Transverse colon (tissue), 4 donors: Measurements from ENCODE around the gene LRP5. TPM values are rescaled to one million over a fixed set of nuclear protein-coding genes. Genes with fewer than 3 reads are reported as not detected.
A peak's percentile ranks its signal among the peaks of the same experiment; 100 is the strongest.

ENCODE experiments used
- DNase-seq: peaks from one replicate; pipeline ENCODE4 v3.0.0-alpha.2; 2019
- H3K27ac ChIP-seq, 4 donors: fragments of 200-600 bp; sonication (generic); 2 replicates each; pipeline ENCODE4 v1.5.1; 2016 to 2018; ENCODE audit warnings: inconsistent platforms in 4 of 4
- H3K27me3 ChIP-seq: fragments of 200-600 bp; sonication (generic); 2 replicates; pipeline ENCODE4 v1.5.1; 2017; ENCODE audit warnings: inconsistent platforms
- H3K36me3 ChIP-seq, 4 donors: fragments of 200-600 bp; sonication (generic); 2 replicates each; pipeline ENCODE4 v1.5.1; 2017 to 2019; ENCODE audit warnings: inconsistent platforms in 4 of 4
- H3K4me1 ChIP-seq, 4 donors: fragments of 200-600 bp; sonication (generic); 2 replicates each; pipeline ENCODE4 v1.5.1; 2017 to 2020; ENCODE audit warnings: inconsistent platforms in 4 of 4
- H3K4me3 ChIP-seq, 4 donors: fragments of 200-600 bp; sonication (generic); 1 replicate in 1 of 4; 2 replicates in 3 of 4; pipeline versions ENCODE4 v1.5.1 to v1.6.1; 2017 to 2019; ENCODE audit warnings: inconsistent platforms in 4 of 4
- H3K9me3 ChIP-seq, 2 donors: fragments of 200-600 bp; sonication (generic); 2 replicates each; pipeline ENCODE4 v1.5.1; 2017 to 2019; ENCODE audit warnings: inconsistent platforms in 2 of 2
- EP300 ChIP-seq: sonication (generic); formaldehyde crosslinking; IDR thresholded peaks from one replicate; pipeline ENCODE4 v1.6.1; 2017; ENCODE audit warnings: antibody characterized with exemption, low read depth
- POLR2A ChIP-seq: fragments of 450-650 bp; IDR thresholded peaks from one replicate; pipeline ENCODE4 v1.6.1; 2016; ENCODE audit warnings: antibody characterized with exemption, mild to moderate bottlenecking, moderate library complexity
- POLR2AphosphoS5 ChIP-seq, 3 donors: sonication (generic); formaldehyde crosslinking; IDR thresholded peaks; one replicate each; pipeline ENCODE4 v1.6.1; 2016; ENCODE audit warnings: antibody characterized with exemption in 3 of 3
- WGBS, 2 donors: methylation state at CpG; one replicate each; pipeline ENCODE4 v1.1.5; 2018; ENCODE audit warnings: low coverage in 1 of 2; 5-methylcytosine and 5-hydroxymethylcytosine counted together
- in situ Hi-C, 4 donors: fragments of 200-750 bp; cut with MboI; loops; one replicate each; pipeline versions ENCODE4 v1.15.0 to v1.15.1; 2017; ENCODE audit warnings: low sequenced_read_pairs in 3 of 4, low pct_ligation_motif_present in 1 of 4, low pct_unique_long_range_greater_than_20kb in 1 of 4
- intact Hi-C: fragments of 100-400 bp; cut with DNase I; formaldehyde crosslinking; loops from one replicate; pipeline ENCODE4 v1.15.1; 2023; ENCODE audit warnings: low total_unique reads
- total RNA-seq, 4 donors: library from RNA; depleted of rRNA; stranded (reverse); fragments of >200 nt; gene quantifications; one replicate each; pipeline ENCODE4 v1.1.0, GENCODE V29; 2016
- TF ChIP-seq, protein P1 (sequence below), 5 experiments: fragments of 200-600 bp in 3 of 5; fragments of 450-650 bp in 2 of 5; sonication (generic) in 3 of 5; IDR thresholded peaks; 1 replicate in 2 of 5; 2 replicates in 3 of 5; pipeline ENCODE4 v1.5.1; 2016 to 2017; ENCODE audit warnings: antibody characterized with exemption in 5 of 5, inconsistent platforms in 3 of 5, mild to moderate bottlenecking in 2 of 5, moderate library complexity in 1 of 5

Gene LRP5
- total RNA-seq, 4 donors from 2014 or later = 72.6 to 138 (median 82.3) TPM

DNA sequence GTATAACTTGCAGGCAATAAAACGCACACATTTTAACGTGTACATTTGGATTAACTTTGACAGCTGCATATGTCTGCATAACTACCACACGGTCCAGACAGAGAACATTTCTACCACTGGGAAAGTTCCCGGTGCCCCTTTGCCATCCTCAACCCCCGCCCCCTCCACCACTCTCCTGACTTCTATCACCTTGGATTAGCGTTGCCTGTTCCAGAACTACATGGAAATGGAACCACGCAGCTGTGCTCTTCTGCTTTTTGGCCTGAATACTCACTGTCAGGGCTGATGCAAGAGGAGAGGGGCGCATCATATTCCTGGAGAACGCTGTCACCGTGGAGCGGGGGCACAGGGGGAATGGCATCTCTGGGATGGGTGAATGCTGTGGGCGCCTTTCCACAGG, 62.1 kb downstream of the LRP5 start:
- no peaks in the 10 kb centered on the region for H3K27me3 ChIP-seq
- H3K27ac ChIP-seq = peak overlapping the region; percentile 80 to 95 (median 86)
- H3K36me3 ChIP-seq = no peaks in the 10 kb centered on the region
- 20 to 48% methylated on average over 6 to 12 of the region's 12 CpGs for WGBS, 2 donors
- no peak overlapping the region for H3K4me3 ChIP-seq
- intact Hi-C loops (no loop called here), in situ Hi-C loops (no loop called here)
- no peaks in the 10 kb centered on the region for H3K9me3 ChIP-seq
- TF ChIP-seq POLR2AphosphoS5 (IDR thresholded peaks at IDR 0.05) = no peak
- TF ChIP-seq POLR2A = no peak
- TF ChIP-seq, protein P1, sequence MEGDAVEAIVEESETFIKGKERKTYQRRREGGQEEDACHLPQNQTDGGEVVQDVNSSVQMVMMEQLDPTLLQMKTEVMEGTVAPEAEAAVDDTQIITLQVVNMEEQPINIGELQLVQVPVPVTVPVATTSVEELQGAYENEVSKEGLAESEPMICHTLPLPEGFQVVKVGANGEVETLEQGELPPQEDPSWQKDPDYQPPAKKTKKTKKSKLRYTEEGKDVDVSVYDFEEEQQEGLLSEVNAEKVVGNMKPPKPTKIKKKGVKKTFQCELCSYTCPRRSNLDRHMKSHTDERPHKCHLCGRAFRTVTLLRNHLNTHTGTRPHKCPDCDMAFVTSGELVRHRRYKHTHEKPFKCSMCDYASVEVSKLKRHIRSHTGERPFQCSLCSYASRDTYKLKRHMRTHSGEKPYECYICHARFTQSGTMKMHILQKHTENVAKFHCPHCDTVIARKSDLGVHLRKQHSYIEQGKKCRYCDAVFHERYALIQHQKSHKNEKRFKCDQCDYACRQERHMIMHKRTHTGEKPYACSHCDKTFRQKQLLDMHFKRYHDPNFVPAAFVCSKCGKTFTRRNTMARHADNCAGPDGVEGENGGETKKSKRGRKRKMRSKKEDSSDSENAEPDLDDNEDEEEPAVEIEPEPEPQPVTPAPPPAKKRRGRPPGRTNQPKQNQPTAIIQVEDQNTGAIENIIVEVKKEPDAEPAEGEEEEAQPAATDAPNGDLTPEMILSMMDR (IDR thresholded peaks at IDR 0.05) = no peak
- no peak for TF ChIP-seq EP300
- no peak for DNase-seq
- peaks cover 48 to 69% (median 62%) of the 10 kb centered on the region in 4 donors for H3K4me1 ChIP-seq

DNA sequence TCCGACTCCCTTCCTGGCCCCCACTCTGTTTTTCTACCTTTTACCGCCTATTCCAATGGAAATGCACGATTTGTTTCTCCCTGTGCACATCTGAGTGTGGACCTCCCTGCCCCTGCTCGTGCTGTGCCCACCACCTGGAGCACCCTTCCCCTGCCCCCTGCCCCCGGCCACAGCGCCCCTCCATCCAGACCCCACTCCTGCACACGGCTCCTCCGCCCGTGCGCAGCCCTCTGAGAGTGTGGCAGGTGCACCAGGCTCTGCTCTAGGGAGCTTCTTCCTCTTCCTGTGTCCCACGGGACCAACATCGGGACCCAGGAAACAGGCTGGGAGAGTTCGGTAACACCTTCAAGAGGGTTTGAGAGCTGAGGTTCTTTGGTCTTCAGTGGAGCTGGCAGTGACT, 62.9 kb downstream of the LRP5 start:
- Histone ChIP-seq H3K9me3 (no peaks in the 10 kb centered on the region), H3K27ac (peak overlapping the region; percentile 80 to 95 (median 86)), H3K27me3 (no peaks in the 10 kb centered on the region), H3K36me3 (no peaks in the 10 kb centered on the region), H3K4me3 (no peak overlapping the region), H3K4me1 (peaks cover 48 to 69% (median 65%) of the 10 kb centered on the region in 4 donors)
- no peak for TF ChIP-seq POLR2AphosphoS5 (IDR thresholded peaks at IDR 0.05)
- TF ChIP-seq POLR2A = no peak
- no peak for TF ChIP-seq EP300
- TF ChIP-seq, protein P1 (IDR thresholded peaks at IDR 0.05) = no peak
- WGBS, 2 donors = 88% methylated on average over 12 of the region's 13 CpGs; no CpG with 5 or more reads in 1 of the 2 donors
- in situ Hi-C loops (loop anchor here in 1 of 4 donors (25.0 kb wide), 1 partner anchor 113 kb away; the partner anchor contains the start of gene C11orf24), intact Hi-C loops (no loop called here)
- no peak for DNase-seq

DNA sequence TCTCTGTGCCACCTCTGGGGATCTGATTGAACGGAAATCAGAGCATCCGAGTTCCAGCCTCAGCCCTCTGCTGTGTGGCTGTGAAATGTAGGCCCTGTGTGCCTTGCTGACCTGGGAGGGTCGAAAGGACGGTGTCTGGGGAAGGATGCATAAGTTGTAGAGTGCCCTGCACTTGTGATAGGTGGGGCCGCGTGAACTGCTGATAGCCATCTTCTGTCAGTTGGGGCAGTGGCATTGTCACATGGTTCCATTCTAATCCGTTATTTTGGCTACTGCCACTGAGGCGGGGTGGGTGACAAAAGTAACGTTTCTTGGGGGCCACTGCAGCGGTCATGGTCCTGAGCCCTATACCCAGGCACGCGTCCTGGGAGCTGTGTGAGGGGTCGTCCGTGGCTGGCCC, 63.4 kb downstream of the LRP5 start:
- 80 to 90% methylated on average over 2 to 14 of the region's 14 CpGs for WGBS, 2 donors
- in situ Hi-C loops (loop anchor here in 1 of 4 donors (25.0 kb wide), 1 partner anchor 113 kb away; the partner anchor contains the start of gene C11orf24), intact Hi-C loops (no loop called here)
- Histone ChIP-seq H3K9me3 (no peaks in the 10 kb centered on the region), H3K27ac (peak overlapping the region in 2 of 4 donors; percentile 86 to 95), H3K36me3 (no peaks in the 10 kb centered on the region), H3K27me3 (no peaks in the 10 kb centered on the region), H3K4me3 (no peak overlapping the region), H3K4me1 (peaks cover 48 to 69% (median 65%) of the 10 kb centered on the region in 4 donors)
- DNase-seq = no peak
- TF ChIP-seq POLR2A = no peak
- no peak for TF ChIP-seq EP300
- TF ChIP-seq, protein P1 (IDR thresholded peaks at IDR 0.05) = no peak
- no peak for TF ChIP-seq POLR2AphosphoS5 (IDR thresholded peaks at IDR 0.05)

DNA sequence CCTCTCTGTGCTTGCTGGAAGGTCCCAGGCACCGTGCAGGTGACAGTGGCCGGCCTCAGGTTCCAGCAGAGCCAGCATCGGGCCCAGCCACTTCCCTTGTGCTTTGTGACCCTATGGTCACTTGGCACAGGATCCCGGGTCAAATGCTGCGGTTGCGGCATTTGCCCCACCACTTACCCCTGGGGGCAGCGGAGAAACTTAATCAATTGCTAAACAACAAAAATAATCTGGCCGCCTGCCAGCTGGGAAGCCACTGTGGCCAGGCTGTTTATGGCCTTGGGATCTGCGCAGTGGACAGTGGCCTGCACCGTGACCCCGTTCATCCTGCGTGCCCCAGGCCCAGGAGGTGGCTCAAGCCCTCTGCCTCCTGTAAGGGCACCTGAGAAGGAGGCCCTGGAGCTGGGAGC, 65.0 kb downstream of the LRP5 start:
- Histone ChIP-seq H3K9me3 (no peaks in the 10 kb centered on the region), H3K4me3 (no peak overlapping the region), H3K27me3 (no peaks in the 10 kb centered on the region), H3K36me3 (no peaks in the 10 kb centered on the region), H3K4me1 (peaks cover 53 to 72% (median 65%) of the 10 kb centered on the region in 4 donors), H3K27ac (peak overlapping the region in 1 of 4 donors; percentile 52)
- in situ Hi-C loops (loop anchor here in 1 of 4 donors (25.0 kb wide), 1 partner anchor 115 kb away; the partner anchor contains the start of gene C11orf24), intact Hi-C loops (no loop called here)
- 69% methylated on average over 8 of the region's 12 CpGs; no CpG with 5 or more reads in 1 of the 2 donors for WGBS, 2 donors
- TF ChIP-seq POLR2AphosphoS5 (IDR thresholded peaks at IDR 0.05) = no peak
- no peak for TF ChIP-seq POLR2A
- TF ChIP-seq, protein P1 (IDR thresholded peaks at IDR 0.05) = no peak
- no peak for TF ChIP-seq EP300
- DNase-seq = no peak
